ENCODE measurements around the gene FHIT. TPM values are rescaled to one million over a fixed set of nuclear protein-coding genes. Genes with fewer than 3 reads are reported as not detected.

Gene FHIT
- total RNA-seq, 1 experiment from 2014 or later = 3.6 TPM

- POLR2A ChIA-PET (ENCODE audit: unreplicated experiment) = no interaction called here
- BruUV-seq (replicated peaks) = no TSS peak
- no peaks in the 10 kb centered on the region for H3K9me3 ChIP-seq (ENCODE audit: low read length)
- no peak overlapping the region for H2AFZ ChIP-seq (ENCODE audit: low read length)
- no peaks in the 10 kb centered on the region for H3K36me3 ChIP-seq (ENCODE audit: low read depth, low read length)
- TF ChIP-seq EZH2 (IDR thresholded peaks at IDR 0.05; ENCODE audit: low read length, unreplicated experiment) = no peak
- no peak for TF ChIP-seq CTCF (conservative IDR thresholded peaks at IDR 0.05; ENCODE audit: low read depth, low read length)
- TF ChIP-seq EZH2phosphoT487 (IDR thresholded peaks at IDR 0.05; ENCODE audit: borderline replicate concordance, low read length) = no peak
- no peak overlapping the region for H3K27ac ChIP-seq (ENCODE audit: low read length)
- no peak overlapping the region for H3K4me3 ChIP-seq (ENCODE audit: low read length)
- no peak overlapping the region for H3K9ac ChIP-seq (ENCODE audit: low read length)
- no peak for DNase-seq
- no peaks in the 10 kb centered on the region for H3F3A ChIP-seq (ENCODE audit: low read length, unreplicated experiment)
- no peaks in the 10 kb centered on the region for H3K9me2 ChIP-seq (replicated peaks; ENCODE audit: low read length)
- no peaks in the 10 kb centered on the region for H3K27me3 ChIP-seq (ENCODE audit: low read length)
- CTCF ChIA-PET = no interaction called here
- no peaks in the 10 kb centered on the region for H4K20me1 ChIP-seq (ENCODE audit: low read length)
- intact Hi-C loops (cut with micrococcal nuclease) = no loop called here
- no peak overlapping the region for H3K4me2 ChIP-seq (ENCODE audit: low read length)
- H3K79me2 ChIP-seq (ENCODE audit: low read length) = no peaks in the 10 kb centered on the region
- no peak for ATAC-seq
- H3K4me1 ChIP-seq (ENCODE audit: insufficient read depth, low read length) = peaks cover 14% of the 10 kb centered on the region
Measured at GRCh38 chr3:60641354-60641753, 609.9 kb downstream of the FHIT start.

DNA sequence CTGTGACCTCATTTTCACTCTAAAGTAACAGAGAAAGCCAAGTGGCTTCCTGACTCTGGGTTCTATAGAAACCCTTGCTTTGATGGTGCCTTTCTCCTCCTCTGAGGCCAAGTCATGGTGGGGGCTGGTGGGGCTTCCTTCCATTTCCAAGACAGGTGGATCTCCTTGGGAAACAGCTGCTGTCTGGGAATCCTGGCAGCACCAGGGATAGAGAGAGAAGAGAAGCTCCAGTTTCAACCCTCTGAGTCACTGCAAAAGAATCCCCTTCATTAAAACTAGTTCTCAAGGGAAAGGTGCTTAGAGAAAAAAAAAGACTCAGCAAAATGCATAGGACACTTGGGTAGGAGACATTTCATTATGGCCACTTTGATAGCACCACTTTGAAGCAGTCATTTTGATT is 614.4 kb downstream of the FHIT start:
- no peaks in the 10 kb centered on the region for H3K36me3 ChIP-seq (ENCODE audit: low read depth, low read length)
- H4K20me1 ChIP-seq (ENCODE audit: low read length) = no peaks in the 10 kb centered on the region
- ChIA-PET CTCF (no interaction called here), POLR2A (ENCODE audit: unreplicated experiment) (no interaction called here)
- ATAC-seq (peak; percentile 65), DNase-seq (peak; percentile 73)
- H3K27ac ChIP-seq (ENCODE audit: low read length) = no peak overlapping the region
- no peaks in the 10 kb centered on the region for H3K27me3 ChIP-seq (ENCODE audit: low read length)
- H3K79me2 ChIP-seq (ENCODE audit: low read length) = no peaks in the 10 kb centered on the region
- H3K4me2 ChIP-seq (ENCODE audit: low read length) = no peak overlapping the region
- H3K4me3 ChIP-seq (ENCODE audit: low read length) = no peak overlapping the region
- H3K9me3 ChIP-seq (ENCODE audit: low read length) = no peaks in the 10 kb centered on the region
- H3K9me2 ChIP-seq (replicated peaks; ENCODE audit: low read length) = no peaks in the 10 kb centered on the region
- H2AFZ ChIP-seq (ENCODE audit: low read length) = no peak overlapping the region
- H3K4me1 ChIP-seq (ENCODE audit: insufficient read depth, low read length) = peaks cover 14% of the 10 kb centered on the region
- BruUV-seq (replicated peaks) = no TSS peak
- TF ChIP-seq EZH2phosphoT487 (IDR thresholded peaks at IDR 0.05; ENCODE audit: borderline replicate concordance, low read length) (no peak), EZH2 (IDR thresholded peaks at IDR 0.05; ENCODE audit: low read length, unreplicated experiment) (no peak), CTCF (conservative IDR thresholded peaks at IDR 0.05; ENCODE audit: low read depth, low read length) (no peak)
- no peaks in the 10 kb centered on the region for H3F3A ChIP-seq (ENCODE audit: low read length, unreplicated experiment)
- intact Hi-C loops (cut with micrococcal nuclease) = loop anchor here (1.0 to 10.0 kb wide), 2 partner anchors 82 to 138 kb away; no protein-coding TSS in a partner anchor
- no peak overlapping the region for H3K9ac ChIP-seq (ENCODE audit: low read length)

DNA sequence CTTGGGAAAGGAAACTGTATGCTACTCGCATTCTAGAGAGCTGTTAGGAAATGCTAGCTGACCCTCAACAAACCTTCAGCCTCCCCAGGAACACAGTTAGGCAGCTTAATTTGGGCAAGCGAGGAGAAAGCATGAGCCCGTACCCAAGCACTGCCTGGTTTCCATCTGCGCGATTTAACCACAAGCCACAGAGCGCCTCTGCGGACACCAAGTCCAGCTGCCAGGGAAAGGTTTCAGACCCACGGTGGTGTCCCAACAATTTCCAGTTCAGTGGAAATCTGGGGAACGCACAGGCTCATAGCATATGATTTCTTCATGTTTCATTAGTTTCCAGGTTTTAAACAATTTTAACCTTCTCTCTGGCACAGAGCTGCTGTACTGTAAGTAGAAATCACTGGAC is 617.6 kb downstream of the FHIT start:
- no TSS peak for BruUV-seq (replicated peaks)
- Histone ChIP-seq H3K4me3 (ENCODE audit: low read length) (no peak overlapping the region), H3K9me3 (ENCODE audit: low read length) (no peaks in the 10 kb centered on the region), H3K27me3 (ENCODE audit: low read length) (no peaks in the 10 kb centered on the region), H3K9me2 (replicated peaks; ENCODE audit: low read length) (no peaks in the 10 kb centered on the region), H3K79me2 (ENCODE audit: low read length) (no peaks in the 10 kb centered on the region), H4K20me1 (ENCODE audit: low read length) (no peaks in the 10 kb centered on the region), H3K9ac (ENCODE audit: low read length) (no peak overlapping the region), H3K27ac (ENCODE audit: low read length) (no peak overlapping the region), H2AFZ (ENCODE audit: low read length) (no peak overlapping the region), H3K4me2 (ENCODE audit: low read length) (no peak overlapping the region), H3K4me1 (ENCODE audit: insufficient read depth, low read length) (peaks cover 9% of the 10 kb centered on the region), H3K36me3 (ENCODE audit: low read depth, low read length) (no peaks in the 10 kb centered on the region), H3F3A (ENCODE audit: low read length, unreplicated experiment) (no peaks in the 10 kb centered on the region)
- DNase-seq (no peak), ATAC-seq (no peak)
- intact Hi-C loops (cut with micrococcal nuclease) = loop anchor here (10.0 kb wide), 1 partner anchor 141 kb away; no protein-coding TSS in a partner anchor
- TF ChIP-seq EZH2phosphoT487 (IDR thresholded peaks at IDR 0.05; ENCODE audit: borderline replicate concordance, low read length) = no peak
- no peak for TF ChIP-seq CTCF (conservative IDR thresholded peaks at IDR 0.05; ENCODE audit: low read depth, low read length)
- TF ChIP-seq EZH2 (IDR thresholded peaks at IDR 0.05; ENCODE audit: low read length, unreplicated experiment) = no peak
- ChIA-PET CTCF (no interaction called here), POLR2A (ENCODE audit: unreplicated experiment) (no interaction called here)

Data from PC-3 (cell line).